AG04449 (cell line): ENCODE measurements around the gene SV2B.

Experiments used
- CTCF ChIA-PET: fragments of 350-600 bp; formaldehyde crosslinking; extraction: SDS; loops from one replicate; lab custom pipeline; 2021; ENCODE audit warnings: antibody characterized with exemption; lab: Yijun Ruan, JAX
- POLR2A ChIA-PET: fragments of 400-600, 350-600 bp; formaldehyde crosslinking; extraction: SDS; loops from one replicate; lab custom pipeline; 2020; ENCODE audit warnings: antibody characterized with exemption, inconsistent platforms; lab: Yijun Ruan, JAX
- DNase-seq: peaks from one replicate; pipeline ENCODE4 v3.0.0-alpha.2; 2010; ENCODE audit warnings: low read depth, low spot score
- H3K4me3 ChIP-seq: 2 replicates; pipeline ENCODE4 v1.5.1; 2011; ENCODE audit warnings: low read depth, mild to moderate bottlenecking, control low read depth, low read length
- TF ChIP-seq, protein P1 (sequence below): IDR thresholded peaks from one replicate; pipeline ENCODE4 v1.5.1; 2011; ENCODE audit warnings: mild to moderate bottlenecking, moderate library complexity, low read length, control low read depth, inconsistent platforms; ENCODE audit not compliant: insufficient read depth; ENCODE audit errors: missing control alignments

SV2B gene

DNA sequence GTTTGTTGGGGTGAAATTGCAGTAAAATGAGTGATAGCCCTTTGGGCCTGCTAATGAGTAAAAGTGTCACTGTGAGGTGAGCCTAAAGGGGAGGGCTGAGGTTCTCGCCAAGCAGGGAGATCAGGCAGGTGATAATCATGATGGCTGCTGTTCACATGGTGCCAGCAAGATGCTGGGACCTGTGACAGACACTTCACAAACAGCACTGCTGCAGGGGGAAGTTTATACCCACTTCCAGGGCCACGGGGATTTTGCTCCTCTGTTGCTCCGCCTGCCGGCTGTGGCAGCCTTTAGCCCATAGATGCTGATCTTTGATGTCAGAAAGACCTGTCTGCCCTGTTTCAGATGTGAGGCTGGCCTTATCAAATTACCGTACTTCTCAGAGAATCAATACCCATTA lies 96.7 kb downstream of the SV2B start:
- ChIA-PET POLR2A (no interaction called here), CTCF (no interaction called here)
- TF ChIP-seq, protein P1, sequence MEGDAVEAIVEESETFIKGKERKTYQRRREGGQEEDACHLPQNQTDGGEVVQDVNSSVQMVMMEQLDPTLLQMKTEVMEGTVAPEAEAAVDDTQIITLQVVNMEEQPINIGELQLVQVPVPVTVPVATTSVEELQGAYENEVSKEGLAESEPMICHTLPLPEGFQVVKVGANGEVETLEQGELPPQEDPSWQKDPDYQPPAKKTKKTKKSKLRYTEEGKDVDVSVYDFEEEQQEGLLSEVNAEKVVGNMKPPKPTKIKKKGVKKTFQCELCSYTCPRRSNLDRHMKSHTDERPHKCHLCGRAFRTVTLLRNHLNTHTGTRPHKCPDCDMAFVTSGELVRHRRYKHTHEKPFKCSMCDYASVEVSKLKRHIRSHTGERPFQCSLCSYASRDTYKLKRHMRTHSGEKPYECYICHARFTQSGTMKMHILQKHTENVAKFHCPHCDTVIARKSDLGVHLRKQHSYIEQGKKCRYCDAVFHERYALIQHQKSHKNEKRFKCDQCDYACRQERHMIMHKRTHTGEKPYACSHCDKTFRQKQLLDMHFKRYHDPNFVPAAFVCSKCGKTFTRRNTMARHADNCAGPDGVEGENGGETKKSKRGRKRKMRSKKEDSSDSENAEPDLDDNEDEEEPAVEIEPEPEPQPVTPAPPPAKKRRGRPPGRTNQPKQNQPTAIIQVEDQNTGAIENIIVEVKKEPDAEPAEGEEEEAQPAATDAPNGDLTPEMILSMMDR, result no peak
- no peak for DNase-seq
- no peak overlapping the region for H3K4me3 ChIP-seq

DNA sequence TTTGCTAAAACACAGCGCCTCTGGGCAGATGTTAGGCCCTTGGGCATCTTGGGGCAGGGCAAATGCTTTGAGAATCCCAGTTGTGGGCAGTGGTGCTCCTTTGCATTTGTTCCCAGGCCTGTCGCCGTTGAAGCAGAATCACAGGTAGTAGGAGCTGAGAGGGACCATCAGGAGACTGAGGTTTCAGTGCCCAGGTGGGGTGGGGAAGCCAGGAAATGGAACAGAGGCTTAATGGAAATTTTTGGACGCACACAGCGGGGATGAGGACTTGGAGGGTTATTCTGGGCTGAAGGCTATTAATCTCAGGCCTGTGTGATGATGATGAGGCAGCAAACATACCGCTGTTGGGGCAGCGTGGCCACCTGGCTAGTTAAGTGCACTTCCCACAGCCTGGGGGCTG lies 99.5 kb downstream of the SV2B start:
- TF ChIP-seq, protein P1, result no peak
- CTCF ChIA-PET, result no interaction called here

DNA sequence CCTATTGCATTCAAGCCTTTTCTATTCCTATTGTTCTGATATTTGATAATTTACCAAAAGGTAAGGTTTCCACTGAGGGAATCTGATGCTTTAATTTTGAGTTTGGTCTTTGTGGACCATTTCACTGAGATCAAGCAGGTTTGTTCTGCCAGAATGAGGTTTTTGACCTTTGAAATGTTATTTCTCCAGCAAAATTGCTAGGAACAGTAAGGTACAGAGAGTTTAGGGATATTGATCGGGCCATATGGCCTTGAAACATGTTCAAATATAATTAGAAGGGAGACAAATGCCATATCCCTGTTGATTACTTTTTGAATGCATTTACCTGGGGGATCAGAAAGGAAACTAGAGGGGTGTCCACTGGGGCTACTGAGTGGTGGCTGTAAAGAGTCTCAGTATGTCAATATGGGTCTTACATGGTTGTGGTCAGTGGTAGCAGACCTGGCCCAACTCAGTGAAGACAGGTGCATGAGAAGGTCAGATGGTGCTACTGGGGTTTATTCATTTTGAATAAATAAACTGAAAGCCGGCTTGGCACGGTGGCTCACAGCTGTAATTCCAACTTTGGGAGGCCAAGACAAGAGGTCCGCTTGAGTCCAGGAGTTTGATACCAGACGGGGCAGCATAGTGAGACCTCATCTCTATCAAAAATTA lies 100.2 kb downstream of the SV2B start:
- TF ChIP-seq, protein P1, result no peak
- CTCF ChIA-PET, result no interaction called here
- H3K4me3 ChIP-seq, result no peak overlapping the region
- DNase-seq, result no peak
- POLR2A ChIA-PET, result no interaction called here

More for the DNA sequence above, 99.5 kb downstream of the SV2B start:
- no peak overlapping the region for H3K4me3 ChIP-seq
- POLR2A ChIA-PET, result no interaction called here
- no peak for DNase-seq

DNA sequence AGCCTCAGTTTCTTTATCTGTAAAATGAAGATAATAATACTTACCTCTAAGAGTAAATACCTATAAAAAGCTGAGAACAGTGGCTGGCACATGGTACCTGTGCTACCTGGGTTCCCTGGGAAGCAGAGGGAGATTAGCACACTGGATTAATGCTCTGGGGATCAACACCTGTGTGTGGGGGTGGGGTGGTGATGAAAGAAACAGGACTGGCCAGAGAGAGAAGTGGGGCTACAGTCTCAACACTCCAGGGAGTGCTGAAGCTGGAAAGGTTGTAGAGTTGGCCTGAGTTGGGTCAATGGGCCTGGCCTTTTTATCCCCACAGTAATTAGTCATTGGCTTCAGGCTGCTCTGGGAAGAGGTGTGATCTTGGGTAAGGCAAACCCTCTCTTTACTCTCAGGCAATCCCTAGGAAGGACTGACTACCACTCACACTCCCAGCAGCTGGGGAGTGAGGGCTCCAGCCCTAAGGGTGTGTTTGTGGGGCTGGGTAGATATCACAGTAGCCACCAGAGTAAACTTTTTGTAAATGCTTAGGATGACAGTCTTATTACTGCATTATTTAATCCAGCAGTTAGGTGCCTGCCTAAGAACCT lies 102.5 kb downstream of the SV2B start:
- CTCF ChIA-PET, result no interaction called here
- POLR2A ChIA-PET, result no interaction called here
- no peak overlapping the region for H3K4me3 ChIP-seq
- TF ChIP-seq, protein P1, result no peak
- DNase-seq, result no peak

DNA sequence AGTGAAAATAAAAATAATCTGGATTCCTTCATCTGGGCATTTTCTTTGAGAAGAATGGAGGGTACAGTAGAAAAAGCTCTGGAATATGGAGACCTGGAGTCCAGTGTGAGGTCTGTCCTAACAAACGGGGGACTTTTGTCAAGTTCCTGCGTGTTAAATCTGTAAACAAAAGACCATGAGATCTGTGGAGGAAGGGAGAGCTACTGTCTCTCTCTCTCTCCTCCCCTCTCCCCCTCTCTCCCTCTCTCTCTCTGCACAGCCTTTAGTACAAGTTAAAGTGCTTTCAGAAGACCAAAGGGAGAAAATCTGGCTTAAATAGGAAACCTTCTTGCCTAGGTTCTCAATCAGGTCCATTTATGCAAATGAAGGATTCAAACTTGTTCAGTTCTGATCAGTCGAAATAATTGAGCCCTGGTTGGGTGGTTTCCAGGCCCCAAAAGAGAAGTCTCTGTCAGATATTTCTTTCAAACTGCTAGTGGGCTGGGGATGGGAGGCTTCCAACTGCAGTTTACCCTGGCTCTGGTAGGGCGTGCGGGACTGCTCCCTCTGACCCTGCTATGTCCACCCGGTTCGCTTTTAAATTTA lies 103.7 kb downstream of the SV2B start:
- POLR2A ChIA-PET, result no interaction called here
- TF ChIP-seq, protein P1, result no peak
- CTCF ChIA-PET, result no interaction called here
- H3K4me3 ChIP-seq, result no peak overlapping the region
- no peak for DNase-seq

DNA sequence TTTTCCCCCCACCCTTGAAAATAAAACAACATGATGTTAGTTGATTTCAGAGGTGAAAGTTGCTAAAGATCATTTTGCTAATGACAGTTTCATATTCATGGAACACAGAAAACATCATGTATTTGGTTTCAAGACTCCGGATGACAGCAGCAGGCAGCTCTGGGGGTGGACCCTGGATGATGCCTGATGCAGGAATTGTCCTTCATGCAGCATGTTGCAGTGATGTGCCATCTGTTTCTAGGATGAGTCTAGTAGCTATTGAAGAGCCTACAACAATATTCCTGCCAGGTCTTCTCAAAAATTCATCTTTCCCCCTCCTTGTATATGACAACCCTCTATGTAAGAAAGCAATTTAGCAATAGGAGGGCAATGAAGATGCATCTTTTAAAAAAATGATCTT lies 108.3 kb downstream of the SV2B start:
- DNase-seq, result no peak
- no peak overlapping the region for H3K4me3 ChIP-seq
- TF ChIP-seq, protein P1, result no peak
- CTCF ChIA-PET, result no interaction called here
- POLR2A ChIA-PET, result no interaction called here
